ENCODE measurements around the gene WDR49.

The WDR49 gene

GRCh38 chr3:167481164-167481563, 172.6 kb downstream of the WDR49 start:
- H3K36me3 ChIP-seq (ENCODE audit: control insufficient read depth in 2 of 2, insufficient read depth in 1 of 2, low read length in 2 of 2), result no peaks in the 10 kb centered on the region
- no peak overlapping the region for H3K27ac ChIP-seq (ENCODE audit: extremely low read depth, low read depth, low read length)
- TF ChIP-seq, protein P1, sequence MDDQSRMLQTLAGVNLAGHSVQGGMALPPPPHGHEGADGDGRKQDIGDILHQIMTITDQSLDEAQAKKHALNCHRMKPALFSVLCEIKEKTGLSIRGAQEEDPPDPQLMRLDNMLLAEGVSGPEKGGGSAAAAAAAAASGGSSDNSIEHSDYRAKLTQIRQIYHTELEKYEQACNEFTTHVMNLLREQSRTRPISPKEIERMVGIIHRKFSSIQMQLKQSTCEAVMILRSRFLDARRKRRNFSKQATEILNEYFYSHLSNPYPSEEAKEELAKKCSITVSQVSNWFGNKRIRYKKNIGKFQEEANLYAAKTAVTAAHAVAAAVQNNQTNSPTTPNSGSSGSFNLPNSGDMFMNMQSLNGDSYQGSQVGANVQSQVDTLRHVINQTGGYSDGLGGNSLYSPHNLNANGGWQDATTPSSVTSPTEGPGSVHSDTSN (CRISPR knock-in tag; IDR thresholded peaks at IDR 0.05), result no peak
- no peak for TF ChIP-seq ZNF302 (tag by site-specific recombination; IDR thresholded peaks at IDR 0.05; ENCODE audit: low read depth)
- TF ChIP-seq, protein P2, sequence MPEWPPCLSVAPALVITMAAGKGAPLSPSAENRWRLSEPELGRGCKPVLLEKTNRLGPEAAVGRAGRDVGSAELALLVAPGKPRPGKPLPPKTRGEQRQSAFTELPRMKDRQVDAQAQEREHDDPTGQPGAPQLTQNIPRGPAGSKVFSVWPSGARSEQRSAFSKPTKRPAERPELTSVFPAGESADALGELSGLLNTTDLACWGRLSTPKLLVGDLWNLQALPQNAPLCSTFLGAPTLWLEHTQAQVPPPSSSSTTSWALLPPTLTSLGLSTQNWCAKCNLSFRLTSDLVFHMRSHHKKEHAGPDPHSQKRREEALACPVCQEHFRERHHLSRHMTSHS (tag by site-specific recombination; IDR thresholded peaks at IDR 0.05), result no peak
- no peak for TF ChIP-seq ZNF174 (tag by site-specific recombination; IDR thresholded peaks at IDR 0.05)
- TF ChIP-seq ZNF664 (tag by site-specific recombination; IDR thresholded peaks at IDR 0.05), result no peak
- no peak for TF ChIP-seq IKZF3 (tag by site-specific recombination; IDR thresholded peaks at IDR 0.05)
- TF ChIP-seq PRDM10 (tag by site-specific recombination; IDR thresholded peaks at IDR 0.05), result no peak
- TF ChIP-seq ZNF626 (tag by site-specific recombination; IDR thresholded peaks at IDR 0.05), result no peak
- TF ChIP-seq ZNF548 (tag by site-specific recombination; IDR thresholded peaks at IDR 0.05), result no peak
- TF ChIP-seq, protein P3, sequence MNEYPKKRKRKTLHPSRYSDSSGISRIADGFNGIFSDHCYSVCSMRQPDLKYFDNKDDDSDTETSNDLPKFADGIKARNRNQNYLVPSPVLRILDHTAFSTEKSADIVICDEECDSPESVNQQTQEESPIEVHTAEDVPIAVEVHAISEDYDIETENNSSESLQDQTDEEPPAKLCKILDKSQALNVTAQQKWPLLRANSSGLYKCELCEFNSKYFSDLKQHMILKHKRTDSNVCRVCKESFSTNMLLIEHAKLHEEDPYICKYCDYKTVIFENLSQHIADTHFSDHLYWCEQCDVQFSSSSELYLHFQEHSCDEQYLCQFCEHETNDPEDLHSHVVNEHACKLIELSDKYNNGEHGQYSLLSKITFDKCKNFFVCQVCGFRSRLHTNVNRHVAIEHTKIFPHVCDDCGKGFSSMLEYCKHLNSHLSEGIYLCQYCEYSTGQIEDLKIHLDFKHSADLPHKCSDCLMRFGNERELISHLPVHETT (tag by site-specific recombination; IDR thresholded peaks at IDR 0.05), result no peak
- TF ChIP-seq BCL11A (tag by site-specific recombination; IDR thresholded peaks at IDR 0.05; ENCODE audit: low read depth), result no peak
- TF ChIP-seq GLIS2 (tag by site-specific recombination; IDR thresholded peaks at IDR 0.05), result no peak
- TF ChIP-seq ZFP3 (tag by site-specific recombination; IDR thresholded peaks at IDR 0.05; ENCODE audit: low read depth), result no peak
- TF ChIP-seq SALL2 (tag by site-specific recombination; IDR thresholded peaks at IDR 0.05; ENCODE audit: borderline replicate concordance), result no peak
- no peak for TF ChIP-seq BCL11B (tag by site-specific recombination; IDR thresholded peaks at IDR 0.05; ENCODE audit: low read depth)
- no peaks in the 10 kb centered on the region for H3K9me3 ChIP-seq (ENCODE audit: control insufficient read depth, insufficient read depth, low read depth, low read length)
- no peak overlapping the region for H3K4me3 ChIP-seq (ENCODE audit: low read depth, low read length)
- CTCF ChIA-PET, result no interaction called here
- POLR2A ChIA-PET, result no interaction called here
- H3K4me1 ChIP-seq (ENCODE audit: control insufficient read depth, insufficient read depth, low read length), result no peaks in the 10 kb centered on the region

DNA sequence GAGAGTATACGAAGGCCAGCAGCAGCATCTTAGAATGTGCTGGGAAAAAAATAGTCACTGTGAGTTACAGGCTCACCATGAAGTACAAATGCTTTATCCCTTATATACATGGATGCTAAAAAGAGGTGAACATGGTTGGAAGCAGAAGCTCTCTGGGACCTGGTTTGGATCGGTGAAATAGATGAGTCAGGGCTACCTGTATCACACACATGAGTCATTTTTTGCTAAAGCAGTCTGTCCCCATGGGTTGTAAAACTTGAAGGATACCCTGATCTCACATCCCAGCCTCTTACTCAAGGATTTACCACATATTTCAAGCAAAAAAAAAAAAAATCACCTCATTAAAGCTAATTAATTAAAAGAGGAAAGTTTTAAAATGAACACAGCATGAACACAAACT, 173.0 kb downstream of the WDR49 start:
- H3K27ac ChIP-seq (ENCODE audit: extremely low read depth, low read depth, low read length), result no peak overlapping the region
- H3K36me3 ChIP-seq (ENCODE audit: control insufficient read depth in 2 of 2, insufficient read depth in 1 of 2, low read length in 2 of 2), result no peaks in the 10 kb centered on the region
- no peaks in the 10 kb centered on the region for H3K4me1 ChIP-seq (ENCODE audit: control insufficient read depth, insufficient read depth, low read length)
- no peaks in the 10 kb centered on the region for H3K9me3 ChIP-seq (ENCODE audit: control insufficient read depth, insufficient read depth, low read depth, low read length)
- POLR2A ChIA-PET, result interaction anchor here (0.7 kb wide), 1 partner anchor 8 kb away, joined by 9 read pairs; no protein-coding TSS in a partner anchor
- CTCF ChIA-PET, result no interaction called here
- TF ChIP-seq ZFP3 (tag by site-specific recombination; IDR thresholded peaks at IDR 0.05; ENCODE audit: low read depth), result no peak
- no peak for TF ChIP-seq ZNF146 (tag by site-specific recombination; IDR thresholded peaks at IDR 0.05)
- TF ChIP-seq SCRT2 (tag by site-specific recombination; IDR thresholded peaks at IDR 0.05), result peak; percentile 61
- no peak for TF ChIP-seq ZBTB17 (tag by site-specific recombination; IDR thresholded peaks at IDR 0.05)
- TF ChIP-seq GFI1B (tag by site-specific recombination; IDR thresholded peaks at IDR 0.05), result no peak
- no peak for TF ChIP-seq SP7 (tag by site-specific recombination; IDR thresholded peaks at IDR 0.05)
- no peak for TF ChIP-seq ZNF202 (tag by site-specific recombination; IDR thresholded peaks at IDR 0.05; ENCODE audit: borderline replicate concordance)
- no peak overlapping the region for H3K4me3 ChIP-seq (ENCODE audit: low read depth, low read length)

Data from HEK293 (cell line).